AG10803 (cell line): Measurements from ENCODE around the gene FFAR3.

ENCODE experiments used
- DNase-seq: peaks from one replicate; pipeline ENCODE4 v3.0.0; 2010; ENCODE audit warnings: low read depth
- H3K4me3 ChIP-seq: 2 replicates; pipeline ENCODE4 v1.5.1; 2011; ENCODE audit warnings: mild to moderate bottlenecking, low read length, control low read depth
- CTCF ChIP-seq: conservative IDR thresholded peaks from 2 replicates; pipeline ENCODE4 v1.5.1; 2011; ENCODE audit warnings: mild to moderate bottlenecking, low read length, control low read depth, inconsistent platforms

The FFAR3 gene

GRCh38 chr19:35346193-35347052, 11.8 kb upstream of the FFAR3 start:
- DNase-seq, result no peak
- TF ChIP-seq CTCF, result no peak
- H3K4me3 ChIP-seq, result no peak overlapping the region

GRCh38 chr19:35347171-35347929, 10.9 kb upstream of the FFAR3 start, which contains the start of gene FFAR1:
TSS of gene FFAR1 (plus strand) at chr19:35347902. CDS start at chr19:35351552, 3,650 bp downstream.
- no peak for DNase-seq
- no peak within 1 kb of the TSS for H3K4me3 ChIP-seq
- TF ChIP-seq CTCF, result no peak

GRCh38 chr19:35347930-35348298, 10.3 kb upstream of the FFAR3 start:
- no peak overlapping the region for H3K4me3 ChIP-seq
- no peak for DNase-seq
- no peak for TF ChIP-seq CTCF

GRCh38 chr19:35348911-35349611, 9.2 kb upstream of the FFAR3 start:
- no peak for DNase-seq

GRCh38 chr19:35349614-35350521, 8.4 kb upstream of the FFAR3 start:
- H3K4me3 ChIP-seq, result no peak overlapping the region
- no peak for DNase-seq
- no peak for TF ChIP-seq CTCF

More at GRCh38 chr19:35348911-35349611, 9.2 kb upstream of the FFAR3 start:
- H3K4me3 ChIP-seq, result no peak overlapping the region
- TF ChIP-seq CTCF, result no peak

GRCh38 chr19:35350591-35350990, 7.7 kb upstream of the FFAR3 start:
- H3K4me3 ChIP-seq, result no peak overlapping the region
- DNase-seq, result no peak
- no peak for TF ChIP-seq CTCF
